ENCODE measurements around the gene NUDT5. TPM values are rescaled to one million over a fixed set of nuclear protein-coding genes. Genes with fewer than 3 reads are reported as not detected.

NUDT5 gene
- total RNA-seq, 1 experiment from 2014 or later = 160 TPM

- no peaks in the 10 kb centered on the region for H3K27me3 Mint-ChIP-seq (ENCODE audit: insufficient read depth, unreplicated experiment)
These were observed 41.2 kb downstream of the NUDT5 start for GRCh38 chr10:12154516-12154915.

GRCh38 chr10:12150163-12150562, 45.5 kb downstream of the NUDT5 start:
- peaks cover 11% of the 10 kb centered on the region for H3K4me1 Mint-ChIP-seq (ENCODE audit: low read depth, unreplicated experiment)
- ChIA-PET POLR2A (no interaction called here), CTCF (no interaction called here)
- no peak for TF ChIP-seq CTCF (IDR thresholded peaks at IDR 0.05; ENCODE audit: insufficient read depth in 1 of 2, low read depth in 1 of 2, low read length in 1 of 2, severe bottlenecking in 1 of 2, unreplicated experiment in 1 of 2)
- H3K36me3 ChIP-seq (ENCODE audit: control insufficient read depth, insufficient read depth, low read length) = no peaks in the 10 kb centered on the region; the same call in 1 of the 2 replicates
- DNase-seq = no peak
- BruUV-seq (replicated peaks) = no TSS peak
- H3K36me3 Mint-ChIP-seq (ENCODE audit: insufficient read depth, unreplicated experiment) = peaks cover 42% of the 10 kb centered on the region
- H3K4me3 ChIP-seq (ENCODE audit: low read depth, low read length) = no peak overlapping the region
- H3K27me3 Mint-ChIP-seq (ENCODE audit: insufficient read depth, unreplicated experiment) = no peaks in the 10 kb centered on the region
- intact Hi-C loops (cut with micrococcal nuclease; ENCODE audit: unreplicated experiment) = no loop called here
- no peak overlapping the region for H3K27ac Mint-ChIP-seq (ENCODE audit: unreplicated experiment)
- peaks cover under 1% of the 10 kb centered on the region; the same call in 1 of the 2 replicates for H3K4me1 ChIP-seq
- H3K27me3 ChIP-seq (replicated peaks; ENCODE audit: control insufficient read depth, insufficient read depth, low read length) = no peaks in the 10 kb centered on the region
- H3K9me3 Mint-ChIP-seq (ENCODE audit: unreplicated experiment) = no peaks in the 10 kb centered on the region
- no peak overlapping the region for H3K4me3 Mint-ChIP-seq (ENCODE audit: unreplicated experiment)
- no peaks in the 10 kb centered on the region for H3K9me3 ChIP-seq

More at GRCh38 chr10:12154516-12154915, 41.2 kb downstream of the NUDT5 start:
- Mint-ChIP-seq H3K9me3 (ENCODE audit: unreplicated experiment) (no peaks in the 10 kb centered on the region), H3K36me3 (ENCODE audit: insufficient read depth, unreplicated experiment) (peaks cover 33% of the 10 kb centered on the region), H3K4me1 (ENCODE audit: low read depth, unreplicated experiment) (peaks cover 27% of the 10 kb centered on the region), H3K4me3 (ENCODE audit: unreplicated experiment) (no peak overlapping the region), H3K27ac (ENCODE audit: unreplicated experiment) (no peak overlapping the region)
- no peak overlapping the region for H3K4me3 ChIP-seq (ENCODE audit: low read depth, low read length)
- no peaks in the 10 kb centered on the region for H3K27me3 ChIP-seq (replicated peaks; ENCODE audit: control insufficient read depth, insufficient read depth, low read length)
- DNase-seq = no peak
- BruUV-seq (replicated peaks) = no TSS peak
- no peaks in the 10 kb centered on the region; the same call in 1 of the 2 replicates for H3K36me3 ChIP-seq (ENCODE audit: control insufficient read depth, insufficient read depth, low read length)
- ChIA-PET POLR2A (no interaction called here), CTCF (no interaction called here)
- intact Hi-C loops (cut with micrococcal nuclease; ENCODE audit: unreplicated experiment) = no loop called here
- no peak for TF ChIP-seq CTCF (IDR thresholded peaks at IDR 0.05; ENCODE audit: insufficient read depth in 1 of 2, low read depth in 1 of 2, low read length in 1 of 2, severe bottlenecking in 1 of 2, unreplicated experiment in 1 of 2)
- no peaks in the 10 kb centered on the region for H3K9me3 ChIP-seq
- H3K4me1 ChIP-seq = peaks cover 27% of the 10 kb centered on the region

- POLR2A ChIA-PET = no interaction called here
- Histone ChIP-seq H3K36me3 (ENCODE audit: control insufficient read depth, insufficient read depth, low read length) (peaks cover 4% of the 10 kb centered on the region; the same call in 1 of the 2 replicates), H3K9me3 (no peaks in the 10 kb centered on the region), H3K4me1 (no peaks in the 10 kb centered on the region), H3K4me3 (ENCODE audit: low read depth, low read length) (no peak overlapping the region), H3K27me3 (replicated peaks; ENCODE audit: control insufficient read depth, insufficient read depth, low read length) (no peaks in the 10 kb centered on the region)
- Mint-ChIP-seq H3K36me3 (ENCODE audit: insufficient read depth, unreplicated experiment) (peaks cover 36% of the 10 kb centered on the region), H3K9me3 (ENCODE audit: unreplicated experiment) (no peaks in the 10 kb centered on the region), H3K27ac (ENCODE audit: unreplicated experiment) (no peak overlapping the region), H3K4me3 (ENCODE audit: unreplicated experiment) (no peak overlapping the region), H3K4me1 (ENCODE audit: low read depth, unreplicated experiment) (no peaks in the 10 kb centered on the region), H3K27me3 (ENCODE audit: insufficient read depth, unreplicated experiment) (no peaks in the 10 kb centered on the region)
- no peak for DNase-seq
- CTCF ChIA-PET = no interaction called here
- intact Hi-C loops (cut with micrococcal nuclease; ENCODE audit: unreplicated experiment) = no loop called here
- BruUV-seq (replicated peaks) = no TSS peak
- no peak for TF ChIP-seq CTCF (IDR thresholded peaks at IDR 0.05; ENCODE audit: insufficient read depth in 1 of 2, low read depth in 1 of 2, low read length in 1 of 2, severe bottlenecking in 1 of 2, unreplicated experiment in 1 of 2)
These were observed 51.2 kb downstream of the NUDT5 start for GRCh38 chr10:12144538-12144937.

Measured in Caco-2 (cell line).